Endodermal cell (in vitro differentiated cells): Measurements from ENCODE around the gene SERPINA12. TPM values are rescaled to one million over a fixed set of nuclear protein-coding genes. Genes with fewer than 3 reads are reported as not detected.

Experiments
- DNase-seq: peaks from one replicate; pipeline ENCODE4 v3.0.0-alpha.2; 2017
- H3K27ac ChIP-seq: 2 replicates; pipeline ENCODE4 v1.5.1; 2013; ENCODE audit warnings: mild to moderate bottlenecking, low read depth, low read length, moderate library complexity
- H3K27me3 ChIP-seq: 2 replicates; pipeline ENCODE4 v1.6.1; 2013; ENCODE audit warnings: mild to moderate bottlenecking, low read length, moderate library complexity; ENCODE audit not compliant: insufficient read depth, control insufficient read depth, poor library complexity, severe bottlenecking
- H3K36me3 ChIP-seq: 2 replicates; pipeline ENCODE4 v1.7.0; 2013; ENCODE audit warnings: mild to moderate bottlenecking, low read length, moderate library complexity; ENCODE audit not compliant: control insufficient read depth, insufficient read depth
- H3K4me1 ChIP-seq: one replicate; pipeline ENCODE4 v1.7.0; 2013; ENCODE audit warnings: low read length; ENCODE audit not compliant: control insufficient read depth, insufficient read depth
- H3K4me3 ChIP-seq: 2 replicates; pipeline ENCODE4 v1.5.1; 2013; ENCODE audit warnings: mild to moderate bottlenecking, low read length, moderate library complexity
- H3K9ac ChIP-seq: 2 replicates; pipeline ENCODE4 v1.6.1; 2013; ENCODE audit warnings: mild to moderate bottlenecking, low read length, moderate library complexity; ENCODE audit not compliant: poor library complexity, severe bottlenecking; ENCODE audit errors: extremely low read depth
- H3K9me3 ChIP-seq: 2 replicates; pipeline ENCODE4 v1.6.1; 2013; ENCODE audit warnings: mild to moderate bottlenecking, low read length, moderate library complexity; ENCODE audit not compliant: control insufficient read depth
- H3K27ac Mint-ChIP-seq: 2 replicates; pipeline ENCODE4 v1.8.0; 2020; ENCODE audit warnings: mixed read lengths
- H3K27me3 Mint-ChIP-seq: 2 replicates; pipeline ENCODE4 v1.8.0; 2021; ENCODE audit warnings: mild to moderate bottlenecking, mixed read lengths; ENCODE audit not compliant: insufficient read depth
- H3K36me3 Mint-ChIP-seq: 2 replicates; pipeline ENCODE4 v1.8.0; 2020; ENCODE audit warnings: low read depth, mixed read lengths
- H3K4me1 Mint-ChIP-seq: 2 replicates; pipeline ENCODE4 v1.8.0; 2020; ENCODE audit warnings: mixed read lengths
- H3K4me3 Mint-ChIP-seq: 2 replicates; pipeline ENCODE4 v1.8.0; 2020; ENCODE audit warnings: mild to moderate bottlenecking, moderate library complexity, mixed read lengths
- H3K9me3 Mint-ChIP-seq: 2 replicates; pipeline ENCODE4 v1.8.0; 2020; ENCODE audit warnings: mild to moderate bottlenecking, mixed read lengths
- CTCF ChIP-seq: fragments of 200-600 bp; sonication (generic); conservative IDR thresholded peaks from 2 replicates; pipeline ENCODE4 v1.5.0; 2021; ENCODE audit warnings: antibody characterized with exemption, mild to moderate bottlenecking
- WGBS, 2 experiments: methylation state at CpG; one replicate each; pipeline versions ENCODE4 v1.1.5 to v1.1.7; 2013; ENCODE audit warnings: missing lambda C conversion rate in 2 of 2, mixed read lengths in 1 of 2; ENCODE audit not compliant: insufficient coverage in 1 of 2, insufficient read length in 1 of 2; 5-methylcytosine and 5-hydroxymethylcytosine counted together
- total RNA-seq, 2 donors: library from RNA; stranded (reverse); fragmentation: NEBNext Ultra II Directional in 1 of 2; extraction: Animal tissue kit (Norgen Biotek cat#: 25700) in 1 of 2; gene quantifications; 2 replicates in 1 of 2; 3 replicates in 1 of 2; pipeline ENCODE4 v1.2.1, GENCODE V29; 2021

Gene SERPINA12
- total RNA-seq, 2 donors from 2014 or later: not detected

GRCh38 chr14:94481468-94482131, 27.7 kb downstream of the SERPINA12 start:
- no peak overlapping the region for H3K27ac ChIP-seq
- H3K36me3 ChIP-seq: no peaks in the 10 kb centered on the region
- peaks cover 20% of the 10 kb centered on the region for H3K9me3 Mint-ChIP-seq
- H3K36me3 Mint-ChIP-seq: no peaks in the 10 kb centered on the region
- no peaks in the 10 kb centered on the region for H3K27me3 ChIP-seq
- H3K9ac ChIP-seq: no peak overlapping the region
- no peak for TF ChIP-seq CTCF
- H3K27me3 Mint-ChIP-seq: peaks cover 5% of the 10 kb centered on the region
- no peak for DNase-seq
- H3K27ac Mint-ChIP-seq: no peak overlapping the region
- peaks cover 17% of the 10 kb centered on the region for H3K9me3 ChIP-seq
- no peak overlapping the region for H3K4me3 Mint-ChIP-seq
- no peak overlapping the region for H3K4me3 ChIP-seq
- H3K4me1 ChIP-seq: peaks cover 3% of the 10 kb centered on the region
- H3K4me1 Mint-ChIP-seq: peaks cover 6% of the 10 kb centered on the region
- WGBS, 2 experiments: 88 to 95% methylated on average over 4 to 5 of the region's 5 CpGs

- no peak overlapping the region for H3K27ac Mint-ChIP-seq
- H3K9me3 Mint-ChIP-seq: peaks cover 20% of the 10 kb centered on the region
- H3K9me3 ChIP-seq: peaks cover 17% of the 10 kb centered on the region
- peaks cover 5% of the 10 kb centered on the region for H3K27me3 Mint-ChIP-seq
- 66 to 71% methylated on average over 2 of the region's 2 CpGs for WGBS, 2 experiments
- H3K36me3 Mint-ChIP-seq: no peaks in the 10 kb centered on the region
- no peak overlapping the region for H3K27ac ChIP-seq
- no peak overlapping the region for H3K4me3 ChIP-seq
- H3K4me1 Mint-ChIP-seq: no peaks in the 10 kb centered on the region
- H3K4me3 Mint-ChIP-seq: no peak overlapping the region
- no peaks in the 10 kb centered on the region for H3K4me1 ChIP-seq
- H3K36me3 ChIP-seq: no peaks in the 10 kb centered on the region
- H3K27me3 ChIP-seq: no peaks in the 10 kb centered on the region
- no peak for TF ChIP-seq CTCF
- no peak overlapping the region for H3K9ac ChIP-seq
- no peak for DNase-seq
Measured at GRCh38 chr14:94480809-94481208, 28.5 kb downstream of the SERPINA12 start.

GRCh38 chr14:94478420-94478819, 30.8 kb downstream of the SERPINA12 start:
- no peak overlapping the region for H3K4me3 Mint-ChIP-seq

More at GRCh38 chr14:94478420-94478819, 30.8 kb downstream of the SERPINA12 start:
- Histone ChIP-seq H3K36me3 (no peaks in the 10 kb centered on the region), H3K9ac (no peak overlapping the region), H3K27me3 (no peaks in the 10 kb centered on the region), H3K27ac (no peak overlapping the region), H3K4me3 (no peak overlapping the region), H3K4me1 (no peaks in the 10 kb centered on the region), H3K9me3 (peaks cover 17% of the 10 kb centered on the region)
- Mint-ChIP-seq H3K9me3 (peaks cover 20% of the 10 kb centered on the region), H3K27ac (no peak overlapping the region), H3K27me3 (peaks cover 2% of the 10 kb centered on the region), H3K4me1 (no peaks in the 10 kb centered on the region), H3K36me3 (no peaks in the 10 kb centered on the region)
- no peak for TF ChIP-seq CTCF
- no peak for DNase-seq
